Fibroblast of skin of scalp (primary cell): ENCODE measurements around the gene ABHD11. TPM values are rescaled to one million over a fixed set of nuclear protein-coding genes. Genes with fewer than 3 reads are reported as not detected.
"Not testable (repeated sequence)": the region's sequence is repeated elsewhere in the genome, so short reads cannot be mapped to it uniquely, and the experiment has no call there.

Experiments
- DNase-seq: peaks from one replicate; pipeline ENCODE4 v3.0.0-alpha.2; 2013
- polyA plus RNA-seq, 2 experiments: library from polyadenylated mRNA; unstranded; fragments of 120-200 nt; gene quantifications; one replicate each; pipeline ENCODE4 v1.2.1, GENCODE V29; 2013; ENCODE audit not compliant: insufficient read length in 2 of 2

ABHD11 gene
- polyA plus RNA-seq (2013, experiment 1 of 2; ENCODE audit: insufficient read length), result 8.8 TPM
- 8.7 TPM for polyA plus RNA-seq (2013, experiment 2 of 2; ENCODE audit: insufficient read length)

GRCh38 chr7:73738612-73739386 is at the start of gene ABHD11:
ABHD11 (minus strand) TSS chr7:73738802; CDS start chr7:73738770, 32 bp downstream.
- DNase-seq, result peak; percentile 95

DNA sequence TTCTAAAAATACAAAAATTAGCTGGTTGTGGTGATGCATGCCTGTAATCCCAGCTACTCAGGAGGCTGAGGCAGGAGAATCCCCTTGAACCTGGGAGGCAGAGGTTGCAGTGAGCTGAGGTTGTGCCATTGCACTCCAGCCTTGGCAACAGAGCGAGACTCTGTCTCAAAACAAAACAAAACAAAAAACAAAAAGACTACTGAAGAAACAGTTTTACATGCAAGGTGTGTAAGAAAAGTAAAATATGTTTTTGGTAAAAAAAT is 49.1 kb upstream of the ABHD11 start:
- not testable (repeated sequence) for DNase-seq

DNA sequence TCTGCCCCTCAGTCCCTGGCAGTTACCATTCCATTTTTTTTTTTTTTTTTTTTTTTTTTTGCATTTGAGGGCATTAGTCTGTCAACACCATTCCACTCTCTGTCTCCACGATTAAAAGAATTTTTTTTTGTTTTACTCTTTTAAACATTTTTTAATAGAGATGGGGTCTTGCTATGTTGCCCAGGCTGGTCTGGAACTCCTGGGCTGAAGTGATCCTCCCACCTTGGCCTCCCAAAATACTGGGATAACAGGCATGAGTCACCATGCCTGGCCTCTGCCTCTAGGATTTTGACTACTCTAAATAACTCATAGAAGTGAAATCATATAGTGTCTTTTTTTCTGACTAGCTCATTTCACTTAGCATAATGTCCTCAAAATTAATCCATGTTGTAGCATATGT is 48.0 kb upstream of the ABHD11 start:
- no peak for DNase-seq

DNA sequence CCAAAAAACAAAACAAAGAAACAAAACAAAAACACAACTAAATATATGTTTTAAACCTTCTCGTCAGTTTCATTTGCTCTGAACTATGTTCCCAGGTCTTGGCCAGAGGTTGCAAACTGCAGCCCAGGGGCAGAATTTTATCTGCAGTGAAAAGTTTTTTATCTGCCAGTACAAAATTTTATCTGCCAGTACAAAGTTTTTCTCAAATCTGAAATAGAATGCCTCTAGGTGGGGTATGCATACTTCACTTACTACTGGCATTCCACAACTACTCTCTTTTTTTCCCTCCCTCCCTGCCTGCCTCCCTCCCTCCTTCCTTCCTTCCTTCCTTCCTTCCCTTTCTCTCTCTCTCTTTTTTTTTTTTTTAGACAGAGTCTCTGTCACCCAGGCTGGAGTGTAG is 40.9 kb upstream of the ABHD11 start:
- no peak for DNase-seq

DNA sequence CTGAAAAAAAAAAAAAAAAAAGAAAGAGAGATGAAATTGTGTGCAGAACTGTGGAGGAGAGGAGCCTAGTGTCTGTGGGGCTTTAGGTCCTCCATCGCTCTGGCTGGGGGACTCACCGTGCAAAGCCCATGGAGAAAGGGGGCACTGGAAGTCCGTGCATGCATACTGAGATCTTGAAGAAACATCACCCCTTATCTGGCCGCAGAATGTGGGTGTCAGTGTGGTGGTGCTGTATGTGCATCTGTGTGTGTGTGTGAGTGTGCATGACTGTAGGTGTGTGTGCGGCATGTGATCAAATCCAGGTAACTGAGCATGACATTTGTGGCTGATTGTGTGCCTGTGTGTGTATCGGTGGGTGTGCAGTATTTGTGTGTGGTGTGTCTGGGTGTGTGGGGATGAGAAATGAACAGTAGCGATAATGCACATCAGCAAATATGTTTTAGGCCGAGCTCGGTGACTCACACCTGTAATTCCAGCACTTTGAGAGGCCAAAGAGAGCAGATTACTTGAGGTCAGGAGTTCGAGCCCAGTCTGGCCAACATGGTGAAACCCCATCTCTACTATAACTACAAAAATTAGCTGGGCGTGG is 40.3 kb upstream of the ABHD11 start:
- no peak for DNase-seq

DNA sequence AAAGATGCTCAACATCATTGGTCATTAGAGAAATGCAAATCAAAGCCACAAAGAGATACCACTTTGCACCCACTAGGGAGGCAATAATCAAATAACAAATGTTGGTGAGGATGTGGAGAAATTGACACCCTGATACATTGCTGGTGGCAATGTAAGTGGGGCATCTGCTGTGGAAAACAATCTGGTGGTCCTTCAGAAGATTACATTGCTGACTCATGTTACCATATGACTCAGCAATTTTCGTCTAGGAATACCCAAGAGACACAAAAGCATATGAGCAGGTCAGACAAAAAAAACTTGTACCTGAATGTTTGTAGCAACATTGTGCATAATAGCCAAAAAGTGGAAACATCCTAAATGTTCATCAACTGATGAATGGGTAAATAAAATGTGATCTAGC is 36.3 kb upstream of the ABHD11 start:
- peak; percentile 31 for DNase-seq

GRCh38 chr7:73773700-73774517 is 35.3 kb upstream of the ABHD11 start:
- no peak for DNase-seq

DNA sequence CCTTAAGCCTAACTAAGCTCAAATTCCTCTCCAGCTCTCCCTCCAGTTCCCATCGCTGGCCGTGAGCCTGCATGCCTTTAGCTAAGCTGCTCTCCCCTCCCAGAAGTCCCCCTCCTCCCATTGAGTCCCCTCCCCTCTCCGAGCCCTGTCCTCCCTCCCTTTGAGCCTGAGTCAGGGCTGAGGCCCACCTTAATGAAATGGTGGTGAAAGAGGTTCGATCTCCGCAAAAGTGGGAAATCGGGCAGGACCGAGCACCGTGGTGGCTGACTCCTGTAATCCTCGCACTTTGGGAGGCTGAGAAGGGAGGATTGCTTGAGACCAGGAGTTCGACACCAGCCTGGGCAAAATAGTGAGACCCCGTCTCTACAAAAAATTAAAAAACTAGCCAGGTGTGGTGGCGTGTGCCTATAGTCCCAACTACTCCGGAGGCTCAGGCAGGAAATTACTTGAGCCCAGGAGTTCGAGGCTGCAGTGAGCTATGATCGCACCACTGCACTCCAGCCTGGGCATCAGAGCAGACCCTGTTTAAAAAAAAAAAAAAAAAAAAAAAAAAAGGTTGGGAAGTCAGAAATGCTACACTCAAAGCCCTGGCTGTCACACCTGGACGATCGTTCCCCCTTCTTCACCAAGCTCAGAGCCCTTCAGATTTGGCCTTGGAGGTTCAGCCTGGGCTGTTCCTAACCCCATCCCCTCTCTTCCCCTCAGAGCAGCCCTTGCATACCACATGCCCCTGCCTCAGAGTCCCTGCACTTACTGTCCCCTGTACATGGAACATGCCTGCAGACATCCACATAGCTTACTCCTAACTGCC is 32.5 kb upstream of the ABHD11 start:
- no peak for DNase-seq

- DNase-seq, result no peak
Measured at GRCh38 chr7:73770002-73770859, 31.6 kb upstream of the ABHD11 start, which contains the start of gene CLDN3. CLDN3 (minus strand) TSS chr7:73770270; CDS start chr7:73770049, 221 bp downstream.

DNA sequence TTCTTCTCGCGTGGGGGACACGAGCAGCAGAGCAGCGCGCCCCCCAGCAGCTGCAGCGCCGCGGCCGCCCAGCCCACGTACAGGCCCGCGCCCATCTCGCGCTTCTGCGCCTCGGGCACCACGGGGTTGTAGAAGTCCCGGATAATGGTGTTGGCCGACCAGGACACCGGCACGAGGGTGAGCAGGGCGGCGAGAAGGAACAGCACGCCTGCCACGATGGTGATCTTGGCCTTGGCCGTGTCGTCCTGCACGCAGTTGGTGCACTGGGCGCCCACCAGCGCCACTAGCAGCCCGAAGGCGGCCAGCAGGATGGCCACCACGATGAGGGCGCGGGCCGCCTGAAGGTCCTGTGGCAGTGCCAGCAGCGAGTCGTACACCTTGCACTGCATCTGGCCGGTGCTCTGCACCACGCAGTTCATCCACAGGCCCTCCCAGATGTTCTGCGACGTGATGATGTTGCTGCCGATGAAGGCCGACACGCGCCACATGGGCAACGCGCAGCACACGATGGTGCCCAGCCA is 30.9 kb upstream of the ABHD11 start:
- no peak for DNase-seq

- DNase-seq, result no peak
Measured at GRCh38 chr7:73768641-73769480, 30.3 kb upstream of the ABHD11 start.

- DNase-seq, result no peak
Measured at GRCh38 chr7:73766556-73767229, 28.1 kb upstream of the ABHD11 start.

- DNase-seq, result no peak
Measured at GRCh38 chr7:73762659-73762999, 24.0 kb upstream of the ABHD11 start.

DNA sequence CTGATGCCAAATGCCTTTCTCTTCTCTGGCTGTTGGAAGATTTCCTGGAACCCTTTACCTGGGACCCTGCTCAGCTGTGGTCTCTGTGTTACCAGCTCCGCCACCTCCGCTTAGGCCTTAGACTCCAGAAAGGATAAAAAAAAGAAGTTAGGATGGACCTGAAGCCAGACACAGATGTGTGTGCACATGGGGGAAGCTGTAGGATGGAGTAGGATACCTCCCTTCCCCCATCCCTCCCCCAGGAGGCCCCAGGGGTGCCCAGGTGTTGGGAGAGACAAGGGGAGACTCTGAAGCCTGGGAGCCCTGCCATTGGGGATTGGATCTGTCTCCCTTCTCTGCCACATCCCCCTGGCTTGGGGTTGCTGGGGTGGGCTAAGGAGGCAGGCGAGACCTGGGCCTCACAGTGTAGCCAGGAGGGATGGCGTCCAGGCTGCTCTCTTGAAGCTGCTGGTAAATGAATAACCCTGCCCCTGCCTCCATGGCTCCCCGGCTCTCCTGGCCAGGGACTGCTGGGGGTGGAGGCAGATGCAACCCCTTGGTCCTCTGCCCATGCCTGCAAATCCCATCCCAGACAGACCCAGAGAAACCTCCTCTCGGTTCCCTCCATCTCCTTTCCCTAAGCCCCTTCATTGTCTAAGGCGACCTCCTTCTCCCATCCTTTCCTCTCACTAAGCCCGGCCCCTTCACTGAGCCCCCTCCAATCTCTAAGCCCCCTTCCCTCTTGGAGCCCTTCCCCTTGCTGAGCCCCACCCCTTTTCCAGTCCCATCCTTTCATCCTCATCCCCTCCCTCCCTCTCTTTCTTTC is 23.5 kb upstream of the ABHD11 start:
- DNase-seq, result no peak

DNA sequence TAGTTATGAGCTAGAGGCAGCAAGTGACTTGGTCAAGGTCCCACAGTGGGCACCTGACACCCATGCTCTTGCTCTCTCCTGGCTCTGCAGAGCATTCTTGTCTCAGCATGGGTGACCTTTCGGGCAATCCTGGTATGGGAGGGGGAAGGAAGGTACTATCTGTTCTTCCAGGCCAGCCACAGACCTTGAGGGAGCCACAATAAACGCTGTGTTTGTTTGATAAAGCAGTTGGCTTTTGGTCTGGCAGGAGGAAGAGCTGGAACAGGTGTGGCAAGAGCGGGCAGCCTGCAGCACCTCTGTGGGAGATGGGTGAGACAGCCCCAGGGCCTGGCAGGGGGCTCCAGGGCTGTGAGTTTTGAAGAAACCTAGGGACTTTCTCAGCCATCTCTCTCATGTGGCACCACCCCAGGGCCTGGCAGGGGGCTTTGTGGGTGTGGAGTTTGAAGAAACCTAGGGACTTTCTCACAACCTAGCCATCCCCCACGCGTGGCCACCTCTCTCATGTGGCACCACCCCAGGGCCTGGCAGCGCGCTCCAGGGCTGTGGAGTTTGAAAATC is 20.1 kb upstream of the ABHD11 start:
- DNase-seq, result no peak

DNA sequence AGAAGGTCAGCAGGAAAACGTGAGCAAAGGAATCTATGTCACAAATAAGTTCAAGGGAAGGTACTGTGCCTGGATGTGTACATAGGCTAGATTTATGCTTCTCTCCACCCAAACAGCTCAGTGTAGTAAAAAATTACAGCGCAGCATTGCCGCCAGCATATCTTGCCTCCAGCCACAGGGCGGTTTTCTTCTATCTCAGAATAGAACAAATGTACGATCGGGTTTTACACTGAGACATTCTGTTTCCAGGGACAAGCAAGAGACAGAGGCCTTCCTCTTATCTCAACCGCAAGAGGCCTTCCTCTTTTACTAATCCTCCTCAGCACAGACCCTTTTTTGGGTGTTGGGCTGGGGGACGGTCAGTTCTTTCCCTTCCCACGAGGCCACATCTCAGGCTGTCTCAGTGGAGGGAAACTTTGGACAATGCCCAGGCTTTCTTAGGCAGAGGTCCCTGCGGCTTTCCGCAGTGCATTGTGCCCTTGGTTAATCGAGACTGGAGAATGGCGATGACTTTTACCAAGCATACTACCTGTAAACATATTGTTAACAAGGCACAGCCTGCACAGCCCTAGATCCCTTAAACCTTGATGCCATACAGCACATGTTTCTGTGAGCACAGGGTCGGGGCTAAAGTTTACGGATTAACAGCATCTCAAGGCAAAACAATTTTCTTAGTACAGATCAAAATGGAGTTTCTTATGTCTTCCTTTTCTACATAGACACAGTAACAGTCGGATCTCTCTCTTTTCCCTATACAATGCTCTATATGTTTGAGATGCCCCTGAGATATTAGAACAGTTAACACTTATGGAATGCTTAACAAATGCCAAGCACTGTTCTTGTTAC is 11.6 kb upstream of the ABHD11 start:
- DNase-seq, result no peak

DNA sequence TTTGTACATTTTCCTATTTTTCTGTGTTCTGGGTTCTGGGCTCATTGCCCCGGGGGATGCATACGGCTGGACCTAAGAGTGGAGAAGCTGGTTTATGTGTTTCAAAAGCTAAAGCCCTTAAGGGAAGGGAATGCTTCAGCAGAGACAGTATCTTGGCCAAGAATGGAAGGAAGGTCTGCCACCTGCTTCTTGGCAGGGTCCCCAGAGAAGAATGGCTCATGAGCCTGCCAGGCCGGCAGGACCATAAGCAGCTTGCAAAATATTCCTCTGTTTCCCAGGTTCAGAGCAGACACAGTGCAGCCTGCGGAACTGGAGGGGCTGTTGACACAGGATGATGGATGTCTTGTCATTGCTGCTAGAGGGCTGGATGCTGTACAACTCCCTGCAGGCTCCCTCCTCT is 7.8 kb upstream of the ABHD11 start:
- no peak for DNase-seq
